NK-92 (cell line): ENCODE measurements around the gene FAM76A.
"Not testable (repeated sequence)": the region's sequence is repeated elsewhere in the genome, so short reads cannot be mapped to it uniquely, and the experiment has no call there.

Experiments
- DNase-seq: peaks from one replicate; lab custom pipeline; 2025; ENCODE audit not compliant: unreplicated experiment; lab: John Stamatoyannopoulos, UW

Gene FAM76A

GRCh38 chr1:27725374-27726172 lies at the start of gene FAM76A:
Gene FAM76A, plus strand, starts transcription at chr1:27725961. Its CDS starts 120 bp downstream, at chr1:27726081.
- peak; percentile 94 for DNase-seq

DNA sequence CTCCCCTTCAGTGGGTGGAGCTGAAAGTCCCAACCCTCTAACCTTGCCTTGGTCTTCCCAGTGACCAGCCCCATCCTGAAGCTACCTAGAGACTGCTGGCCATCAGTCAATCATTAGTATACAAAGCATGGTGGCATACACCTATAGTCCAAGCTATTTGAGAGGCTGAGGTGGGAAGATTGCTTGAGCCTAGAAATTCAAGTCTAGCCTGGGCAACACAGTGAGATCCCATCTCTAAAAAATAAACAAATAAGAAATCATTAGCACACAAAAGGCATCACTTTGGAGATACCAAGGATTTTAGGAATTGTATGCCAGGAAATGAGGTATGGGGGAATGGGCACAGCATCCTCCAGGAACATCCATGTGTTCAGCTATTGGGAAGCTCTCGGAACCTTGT lies 49.4 kb upstream of the FAM76A start:
- DNase-seq = no peak

DNA sequence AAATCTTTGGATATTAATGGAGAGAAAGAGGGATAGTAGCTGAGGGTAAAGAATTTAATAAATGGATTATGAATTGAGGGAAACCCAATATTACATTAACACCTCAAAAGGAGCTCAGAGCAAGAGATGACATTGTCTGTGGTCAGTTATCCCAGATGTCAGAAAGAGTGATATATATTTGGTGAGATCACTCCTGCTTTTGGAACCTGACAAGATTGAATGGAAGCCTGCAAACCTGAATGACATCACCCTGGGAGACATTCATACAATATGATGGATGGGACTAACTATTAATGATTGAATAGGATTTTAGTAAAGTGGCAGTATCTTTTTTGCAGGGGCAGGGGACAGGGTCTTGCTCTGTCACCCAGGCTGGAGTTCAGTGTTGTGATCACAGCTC lies 47.0 kb upstream of the FAM76A start:
- DNase-seq = no peak

- not testable (repeated sequence) for DNase-seq
These were observed 45.5 kb upstream of the FAM76A start for GRCh38 chr1:27680225-27680791.

DNA sequence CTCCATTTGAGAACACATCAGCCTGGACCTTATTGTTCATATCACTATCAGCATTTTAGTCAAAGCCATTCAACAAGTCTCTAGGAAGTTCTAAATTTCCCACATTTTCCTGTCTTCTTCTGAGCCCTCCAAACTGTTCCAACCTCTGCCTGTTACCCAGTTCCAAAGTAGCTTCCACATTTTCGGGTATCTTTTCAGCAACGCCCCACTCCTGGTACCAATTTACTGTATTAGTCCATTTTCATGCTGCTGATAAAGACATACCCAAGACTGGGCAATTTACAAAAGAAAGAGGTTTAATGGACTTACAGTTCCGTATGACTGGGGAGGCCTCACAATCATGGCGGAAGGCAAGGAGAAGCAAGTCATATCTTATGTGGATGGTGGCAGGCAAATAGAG lies 44.2 kb upstream of the FAM76A start:
- not testable (repeated sequence) for DNase-seq

- DNase-seq = no peak
These were observed 43.3 kb upstream of the FAM76A start for GRCh38 chr1:27682351-27682944.

DNA sequence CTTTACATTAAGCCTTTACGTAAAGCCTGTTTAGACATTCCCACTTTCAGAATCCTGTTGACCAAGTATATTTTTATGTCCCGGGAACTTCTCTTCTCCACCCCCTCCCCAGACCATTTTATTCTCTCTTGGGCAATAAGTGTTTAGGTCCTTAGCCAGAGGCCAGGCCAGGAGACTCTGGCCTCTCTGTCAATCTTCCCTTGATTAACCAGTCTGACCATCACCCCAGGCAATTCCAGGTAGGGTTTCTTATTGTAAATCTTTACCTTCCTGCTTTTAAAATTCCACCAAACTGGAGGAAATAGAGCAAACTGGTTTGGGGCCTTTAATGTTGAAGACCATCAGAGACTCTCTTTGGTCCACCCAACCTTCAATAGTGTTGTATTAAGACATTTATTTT lies 41.6 kb upstream of the FAM76A start:
- DNase-seq = no peak

DNA sequence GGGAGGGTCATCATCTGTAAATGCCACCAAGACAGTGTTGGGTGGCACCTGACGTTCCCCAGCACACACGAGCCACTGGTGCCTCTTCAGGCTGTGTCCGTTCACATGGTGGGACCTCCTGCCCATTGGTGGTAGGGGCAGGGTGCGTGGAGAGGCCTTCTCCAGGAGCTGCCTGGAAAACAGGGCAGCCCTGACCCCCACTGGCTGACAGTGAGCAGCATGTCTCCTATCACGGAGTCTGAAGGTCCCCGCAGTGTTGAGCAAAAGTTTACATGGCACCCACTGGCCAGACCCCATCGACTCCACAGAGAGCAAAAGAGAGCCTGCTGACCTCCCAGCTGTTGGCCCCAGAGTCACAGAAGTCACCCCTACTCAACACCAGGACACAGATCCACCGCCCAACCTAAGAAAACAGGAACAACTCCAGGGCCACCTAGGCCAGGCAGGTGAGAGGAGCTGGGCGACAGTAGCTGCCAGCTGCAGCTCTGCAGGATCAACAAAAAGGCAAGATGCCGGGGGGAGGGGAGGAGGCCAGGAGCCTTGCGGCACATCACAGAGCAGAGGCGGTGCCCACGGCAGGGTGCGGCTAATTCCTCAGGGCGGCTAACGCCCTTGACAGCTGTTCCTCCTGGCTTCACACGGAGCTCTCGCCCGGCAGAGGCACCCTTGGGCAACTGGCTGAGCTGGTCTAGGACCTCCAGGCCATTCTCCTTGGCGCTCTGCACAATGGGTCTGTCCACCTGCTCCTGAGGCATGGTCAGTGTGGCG lies 39.4 kb upstream of the FAM76A start:
- no peak for DNase-seq

GRCh38 chr1:27687906-27688305 lies 37.9 kb upstream of the FAM76A start:
- DNase-seq = no peak

GRCh38 chr1:27689423-27690173 lies 36.2 kb upstream of the FAM76A start:
- no peak for DNase-seq

DNA sequence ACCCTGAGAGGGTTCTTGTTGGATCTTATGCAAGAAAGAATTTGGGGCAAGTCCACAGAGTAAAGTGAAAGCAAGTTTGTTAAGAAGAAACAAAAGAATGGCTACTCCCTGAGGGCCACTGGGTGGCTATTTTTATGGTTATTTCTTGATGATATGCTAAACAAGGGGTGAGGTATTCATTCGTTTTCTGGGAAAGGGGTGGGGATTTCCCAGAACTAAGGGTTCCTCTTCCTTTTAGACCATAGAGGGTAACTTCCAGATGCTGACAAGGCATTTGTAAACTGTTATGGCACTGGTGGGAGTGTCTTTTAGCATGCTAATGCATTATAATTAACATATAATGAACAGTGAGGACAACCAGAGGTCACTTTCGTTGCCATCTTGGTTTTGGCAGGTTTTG lies 35.6 kb upstream of the FAM76A start:
- no peak for DNase-seq

DNA sequence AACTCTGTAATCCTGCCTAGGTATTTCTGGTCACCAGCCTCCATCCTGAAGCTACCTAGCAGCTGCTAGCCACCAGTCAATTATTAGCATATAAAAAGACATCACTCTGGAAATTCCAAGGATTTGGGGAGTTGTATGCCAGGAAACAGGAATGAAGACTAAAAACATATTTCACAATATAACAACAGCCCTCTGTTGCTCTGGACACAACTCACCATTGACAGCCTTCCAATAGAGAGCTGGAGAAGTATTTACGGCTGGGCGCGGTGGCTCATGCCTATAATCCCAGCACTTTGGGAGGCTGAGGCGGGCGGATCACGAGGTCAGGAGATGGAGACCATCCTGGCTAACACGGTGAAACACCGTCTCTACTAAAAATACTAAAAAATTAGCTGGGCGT lies 28.9 kb upstream of the FAM76A start:
- not testable (repeated sequence) for DNase-seq

DNA sequence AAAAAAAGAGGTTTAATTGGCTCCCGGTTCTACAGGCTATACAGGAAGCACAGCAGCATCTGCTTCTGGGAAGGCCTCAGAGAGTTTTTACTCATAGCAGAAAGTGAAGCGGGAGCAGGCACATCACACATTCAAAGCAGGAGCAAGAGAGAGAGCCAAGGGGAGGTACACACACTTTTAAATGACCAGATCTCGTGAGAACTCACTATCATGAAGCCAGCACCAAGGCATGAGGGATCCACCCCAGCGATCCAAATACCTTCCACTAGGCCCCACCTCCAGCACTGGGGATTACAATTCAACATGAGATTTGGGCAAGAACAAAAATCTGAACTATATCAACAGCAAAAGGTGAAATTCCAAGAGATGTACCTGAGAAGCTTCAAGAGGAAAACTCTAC lies 20.8 kb upstream of the FAM76A start:
- DNase-seq = no peak

DNA sequence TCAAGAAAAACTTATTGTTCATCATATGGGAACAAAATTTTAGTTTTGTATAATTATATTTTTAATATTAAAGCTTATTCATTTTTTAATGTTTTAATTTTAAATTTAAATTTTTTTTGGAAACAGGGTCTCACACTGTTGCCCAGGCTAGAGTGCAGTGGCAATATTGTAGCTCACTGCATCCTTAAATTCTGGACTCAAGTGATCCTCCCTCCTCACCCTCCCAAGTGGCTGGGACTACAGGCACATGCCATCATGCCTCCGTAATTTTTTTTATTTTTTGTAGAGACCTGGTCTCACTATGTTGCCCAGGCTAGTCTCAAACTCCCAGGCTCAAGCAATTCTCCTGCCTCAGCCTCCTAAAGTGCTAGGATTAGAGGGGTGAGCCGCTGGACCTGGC lies 20.2 kb upstream of the FAM76A start:
- no peak for DNase-seq

- no peak for DNase-seq
These were observed 15.2 kb upstream of the FAM76A start for GRCh38 chr1:27710574-27710973.

DNA sequence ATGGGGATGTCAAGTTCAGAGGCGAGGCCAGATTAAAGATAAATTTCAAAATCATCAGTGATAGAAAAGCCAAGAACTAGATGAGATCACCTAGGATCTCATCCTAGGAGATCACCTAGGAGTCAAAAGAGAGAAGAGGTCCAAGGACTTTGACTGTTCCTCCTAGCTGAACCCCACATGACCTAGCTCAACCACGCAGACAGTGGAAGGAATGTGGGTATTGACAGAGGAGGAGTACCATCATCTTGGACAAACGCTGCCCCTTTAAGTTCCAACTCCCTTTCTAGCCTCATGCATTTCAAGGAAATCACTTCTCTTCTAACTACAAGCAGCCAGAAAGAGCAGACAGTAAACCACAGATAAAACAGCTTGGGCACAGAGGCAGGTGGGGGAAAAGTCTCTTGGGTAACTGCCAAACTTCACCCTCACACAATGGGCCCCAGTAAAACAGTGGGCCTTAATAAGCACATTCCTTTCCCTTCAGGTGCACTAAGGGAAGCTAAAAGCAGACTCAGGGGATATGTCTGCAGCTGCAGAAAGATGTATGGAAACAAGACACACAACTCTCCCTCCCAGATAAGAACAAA lies 12.5 kb upstream of the FAM76A start:
- no peak for DNase-seq

DNA sequence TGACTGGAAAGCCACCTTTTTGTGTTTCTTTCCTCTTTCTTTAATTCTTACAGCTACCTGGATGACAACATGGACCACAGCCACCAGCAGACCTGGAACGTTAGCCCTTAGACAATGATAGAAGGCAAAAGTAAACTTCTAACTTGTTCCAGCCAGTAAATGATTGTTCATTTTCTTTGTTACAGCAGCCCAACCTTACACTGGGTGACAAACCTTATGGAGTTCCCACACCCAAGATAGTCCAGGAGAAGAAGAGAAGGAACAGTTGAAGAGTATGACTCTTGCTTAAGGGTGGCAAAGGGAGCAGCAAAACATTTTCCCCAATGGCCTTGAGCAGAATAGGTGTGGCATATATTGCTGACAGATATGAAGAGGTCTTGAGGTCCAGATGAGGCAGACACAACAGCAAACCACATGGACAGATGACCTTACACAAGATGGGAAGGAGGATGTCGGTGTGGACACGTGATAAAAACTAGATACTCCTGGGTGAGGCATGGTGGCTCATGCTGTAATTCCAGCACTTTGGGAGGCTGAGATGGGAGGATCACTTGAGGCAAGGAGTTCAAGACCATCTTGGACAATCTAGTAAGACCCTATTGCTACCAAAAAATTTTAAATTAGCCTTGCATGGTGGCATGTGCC lies 11.8 kb upstream of the FAM76A start:
- DNase-seq = no peak

DNA sequence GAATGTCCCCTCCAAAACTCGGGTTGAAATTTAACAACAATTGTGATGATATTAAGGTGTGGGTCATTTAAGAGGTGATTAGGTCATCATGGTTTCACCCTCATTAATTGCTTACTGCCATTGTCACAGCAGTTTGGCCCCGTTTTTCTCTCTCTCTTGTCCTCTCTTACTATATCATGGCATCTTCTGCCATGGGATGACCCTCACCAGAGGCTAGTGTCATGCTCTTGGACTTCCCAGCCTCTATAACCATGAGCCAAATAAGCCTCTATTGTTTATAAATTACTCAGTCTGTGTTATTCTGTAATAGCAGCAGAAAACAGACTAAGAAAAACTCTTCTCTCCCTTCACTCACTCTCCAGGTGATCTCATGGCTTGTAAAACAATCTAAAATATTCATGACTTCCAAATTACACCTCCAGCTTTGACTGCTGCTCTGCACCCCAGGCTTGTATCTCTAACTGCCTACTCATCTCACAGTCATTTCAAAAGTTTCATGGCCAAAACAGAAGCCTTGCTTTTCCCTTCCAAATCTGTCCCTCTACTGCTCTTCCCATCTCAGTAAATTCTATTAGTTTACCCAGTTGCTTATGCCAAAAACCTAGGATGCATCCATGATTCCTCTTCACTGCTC lies 9.4 kb upstream of the FAM76A start:
- no peak for DNase-seq
